CD4-positive, alpha-beta memory T cell (primary cell): ENCODE results near the gene SPEM2. TPM values are rescaled to one million over a fixed set of nuclear protein-coding genes. Genes with fewer than 3 reads are reported as not detected.
A peak's percentile ranks its signal among the peaks of the same experiment; 100 is the strongest.
"Not testable (repeated sequence)": the region's sequence is repeated elsewhere in the genome, so short reads cannot be mapped to it uniquely, and the experiment has no call there.

Source experiments
- CTCF ChIA-PET: fragments of 350-600 bp; sonication (Branson Sonifier 250); formaldehyde crosslinking; loops from one replicate; lab custom pipeline; 2021; ENCODE audit warnings: inconsistent platforms; ENCODE audit not compliant: partially characterized antibody; lab: Charles Lee
- POLR2A ChIA-PET: fragments of 350-600 bp; sonication (Branson Sonifier 250); formaldehyde crosslinking; loops from one replicate; lab custom pipeline; 2021; ENCODE audit not compliant: partially characterized antibody; lab: Charles Lee
- DNase-seq, 5 donors: peaks; one replicate each; pipeline versions ENCODE4 v3.0.0 to v3.0.0-alpha.2; 2020 to 2022; ENCODE audit warnings: mixed read lengths in 1 of 5
- H3K27ac ChIP-seq: one replicate; pipeline ENCODE4 v1.7.0; 2013; ENCODE audit warnings: low read depth, low read length
- H3K27me3 ChIP-seq: 2 replicates; pipeline ENCODE4 v1.7.0; 2013; ENCODE audit warnings: mild to moderate bottlenecking, low read length, moderate library complexity; ENCODE audit not compliant: insufficient read depth
- H3K36me3 ChIP-seq: 2 replicates; pipeline ENCODE4 v1.7.0; 2013; ENCODE audit warnings: mild to moderate bottlenecking, low read length, moderate library complexity; ENCODE audit not compliant: insufficient read depth
- H3K4me1 ChIP-seq: 2 replicates; pipeline ENCODE4 v1.7.0; 2013; ENCODE audit warnings: mild to moderate bottlenecking, low read length, moderate library complexity; ENCODE audit not compliant: insufficient read depth
- H3K4me3 ChIP-seq, 2 donors: one replicate each; pipeline ENCODE4 v1.7.0; 2013; ENCODE audit warnings: low read length in 2 of 2, mild to moderate bottlenecking in 1 of 2
- H3K9me3 ChIP-seq, 2 donors: one replicate each; pipeline ENCODE4 v1.7.0; 2013; ENCODE audit warnings: low read length in 2 of 2, control low read depth in 1 of 2; ENCODE audit not compliant: control insufficient read depth in 1 of 2
- H3K27ac Mint-ChIP-seq, 7 donors: one replicate each; pipeline ENCODE4 v1.8.0; 2020 to 2021; ENCODE audit warnings: mixed read lengths in 7 of 7, mild to moderate bottlenecking in 6 of 7, inconsistent platforms in 3 of 7, moderate library complexity in 3 of 7
- H3K27me3 Mint-ChIP-seq, 2 donors: one replicate each; pipeline ENCODE4 v1.8.0; 2020 to 2021; ENCODE audit warnings: mixed read lengths in 2 of 2
- H3K36me3 Mint-ChIP-seq, 2 donors: one replicate each; pipeline ENCODE4 v1.8.0; 2020 to 2021; ENCODE audit warnings: mixed read lengths in 2 of 2, inconsistent platforms in 1 of 2, mild to moderate bottlenecking in 1 of 2
- H3K4me1 Mint-ChIP-seq, 4 donors: one replicate each; pipeline ENCODE4 v1.8.0; 2020 to 2021; ENCODE audit warnings: mixed read lengths in 4 of 4, mild to moderate bottlenecking in 1 of 4
- H3K4me3 Mint-ChIP-seq, 8 donors: one replicate each; pipeline ENCODE4 v1.8.0; 2020 to 2021; ENCODE audit warnings: mixed read lengths in 8 of 8, mild to moderate bottlenecking in 7 of 8, moderate library complexity in 6 of 8, inconsistent platforms in 3 of 8
- H3K9me3 Mint-ChIP-seq, 8 donors: one replicate each; pipeline ENCODE4 v1.8.0; 2020 to 2021; ENCODE audit warnings: mixed read lengths in 8 of 8, mild to moderate bottlenecking in 5 of 8, inconsistent platforms in 3 of 8, moderate library complexity in 1 of 8
- intact Hi-C: fragments of 100-400 bp; cut with micrococcal nuclease; formaldehyde crosslinking; loops from one replicate; pipeline ENCODE4 v1.15.1; 2023
- polyA plus RNA-seq, 2 donors: library from polyadenylated mRNA; unstranded; fragments of 300-500 nt; fragmentation: Illumina TruSeq; gene quantifications; one replicate each; pipeline ENCODE4 v1.2.3, GENCODE V29; 2021
- total RNA-seq, 2 experiments: library from RNA; stranded (reverse); gene quantifications; one replicate each; pipeline ENCODE4 v1.2.3, GENCODE V29; 2021

The SPEM2 gene
- total and polyA plus RNA-seq, 4 experiments from 2014 or later: not detected

DNA sequence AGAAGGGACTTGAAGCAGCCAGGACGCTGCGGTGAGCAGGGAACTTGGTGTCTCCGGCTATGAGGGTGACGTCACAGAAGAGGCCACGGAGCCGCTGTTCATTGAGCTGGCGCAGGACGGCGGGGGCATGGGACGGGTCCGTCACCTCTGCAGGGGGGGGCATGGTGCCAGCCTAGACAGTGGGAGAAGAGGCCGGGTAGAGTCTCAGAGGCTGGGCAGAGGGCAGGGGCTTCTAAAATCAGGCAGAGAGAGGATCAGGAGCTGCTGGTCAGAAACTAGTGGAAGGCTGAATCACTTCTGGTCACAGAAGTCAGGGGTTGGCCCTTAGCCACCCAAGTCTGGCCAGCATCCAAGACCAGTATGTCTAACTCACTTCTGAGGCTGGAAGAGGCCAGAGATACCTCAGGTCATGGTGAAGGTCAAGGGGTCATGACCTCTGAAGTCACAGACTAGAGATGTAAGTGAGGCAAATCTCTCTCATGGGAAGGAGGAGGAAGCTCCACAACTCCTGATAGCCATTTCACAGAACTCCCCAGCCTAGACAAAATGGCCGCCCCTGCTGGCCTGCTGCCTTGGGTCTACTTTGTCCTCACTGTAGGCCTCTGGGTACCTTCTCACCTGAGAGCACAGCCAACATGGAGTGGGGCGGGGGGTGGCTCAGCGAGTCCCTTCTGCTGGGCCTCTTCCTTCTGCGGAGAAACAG lies 41.4 kb downstream of the SPEM2 start:
- Histone ChIP-seq H3K4me1 (peaks cover 8% of the 10 kb centered on the region), H3K36me3 (peaks cover 6% of the 10 kb centered on the region), H3K4me3 (no peak overlapping the region), H3K27me3 (no peaks in the 10 kb centered on the region), H3K9me3 (no peaks in the 10 kb centered on the region), H3K27ac (no peak overlapping the region)
- Mint-ChIP-seq H3K27me3 (no peaks in the 10 kb centered on the region), H3K36me3 (peaks cover 3 to 28% of the 10 kb centered on the region in 2 donors), H3K27ac (peak overlapping the region in 1 of 7 donors; percentile 40), H3K4me1 (peaks cover 4 to 18% (median 6%) of the 10 kb centered on the region in 4 donors), H3K9me3 (no peaks in the 10 kb centered on the region), H3K4me3 (no peak overlapping the region)
- POLR2A ChIA-PET: interaction anchor here (0.8 to 23.4 kb wide), 2 partner anchors 11 to 15 kb away, joined by 3 to 398 read pairs; partner anchors contain the start of genes POLR2A, SLC35G6 and ZBTB4
- DNase-seq: no peak
- CTCF ChIA-PET: interaction anchor here (1.6 kb wide), 2 partner anchors 9 to 30 kb away, joined by 3 to 4 read pairs; no protein-coding TSS in a partner anchor
- intact Hi-C loops: no loop called here

DNA sequence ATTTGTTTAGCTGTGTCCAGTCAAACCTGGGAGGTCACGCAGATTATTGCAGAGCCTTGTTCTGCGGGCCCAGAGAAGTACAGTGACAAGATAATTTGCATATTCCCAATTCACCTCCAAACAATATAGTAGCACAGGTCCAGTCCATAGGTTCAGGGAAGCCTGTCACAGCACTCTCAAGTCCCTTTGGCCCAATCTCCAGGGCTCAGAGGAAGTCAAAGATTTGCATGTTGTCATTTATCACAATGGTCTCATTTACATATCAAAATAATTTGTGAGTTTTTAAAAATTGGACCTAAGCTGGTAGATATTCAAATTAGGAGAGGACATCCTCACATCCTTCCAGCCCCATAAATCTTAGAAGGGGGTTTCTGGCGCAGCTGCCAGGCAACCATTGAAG lies 42.1 kb downstream of the SPEM2 start:
- H3K4me3 Mint-ChIP-seq: no peak overlapping the region
- peaks cover 7 to 23% (median 10%) of the 10 kb centered on the region in 4 donors for H3K4me1 Mint-ChIP-seq
- intact Hi-C loops: no loop called here
- Histone ChIP-seq H3K27ac (no peak overlapping the region), H3K4me3 (no peak overlapping the region), H3K9me3 (no peaks in the 10 kb centered on the region), H3K36me3 (peaks cover 6% of the 10 kb centered on the region), H3K4me1 (peaks cover 10% of the 10 kb centered on the region), H3K27me3 (no peaks in the 10 kb centered on the region)
- H3K27ac Mint-ChIP-seq: peak overlapping the region in 2 of 7 donors; percentile 26 to 40
- H3K36me3 Mint-ChIP-seq: peaks cover 3 to 26% of the 10 kb centered on the region in 2 donors
- POLR2A ChIA-PET: interaction anchor here (23.4 kb wide), 1 partner anchor 14 kb away, joined by 398 read pairs; the partner anchor contains the start of genes POLR2A, SLC35G6 and ZBTB4
- H3K27me3 Mint-ChIP-seq: no peaks in the 10 kb centered on the region
- H3K9me3 Mint-ChIP-seq: no peaks in the 10 kb centered on the region
- no peak for DNase-seq
- CTCF ChIA-PET: interaction anchor here (0.5 to 1.6 kb wide), 3 partner anchors 9 to 55 kb away, joined by 3 to 4 read pairs (median 3); no protein-coding TSS in a partner anchor

DNA sequence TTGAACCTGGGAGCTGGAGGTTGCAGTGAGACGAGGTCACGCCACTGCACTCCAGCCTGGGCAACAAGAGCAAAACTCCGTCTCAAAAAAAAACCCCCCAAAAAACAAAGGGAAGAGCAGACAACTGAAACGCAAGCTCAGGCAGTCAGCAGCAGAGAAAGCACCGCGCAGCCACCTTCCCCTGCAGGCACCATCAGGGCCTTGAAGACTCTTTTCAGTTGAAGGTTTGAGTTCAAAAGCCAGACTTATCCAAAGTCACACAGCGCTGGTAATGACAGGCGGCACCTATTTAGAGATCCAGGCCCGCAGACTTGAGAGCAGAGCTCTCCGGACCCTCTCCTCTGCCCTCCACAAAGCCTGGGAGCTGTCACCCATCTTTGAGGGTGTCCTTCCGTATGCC lies 42.9 kb downstream of the SPEM2 start:
- H3K27ac ChIP-seq: no peak overlapping the region
- no peak for DNase-seq
- Mint-ChIP-seq H3K4me1 (peaks cover 7 to 30% (median 10%) of the 10 kb centered on the region in 4 donors), H3K9me3 (no peaks in the 10 kb centered on the region), H3K4me3 (no peak overlapping the region), H3K27ac (peak overlapping the region in 2 of 7 donors; percentile 23 to 41), H3K27me3 (no peaks in the 10 kb centered on the region), H3K36me3 (peaks cover 3 to 25% of the 10 kb centered on the region in 2 donors)
- no peaks in the 10 kb centered on the region for H3K9me3 ChIP-seq
- peaks cover 10% of the 10 kb centered on the region for H3K4me1 ChIP-seq
- ChIA-PET CTCF (interaction anchor here (0.5 to 1.6 kb wide), 3 partner anchors 8 to 54 kb away, joined by 3 to 4 read pairs (median 3); no protein-coding TSS in a partner anchor), POLR2A (interaction anchor here (23.4 kb wide), 1 partner anchor 14 kb away, joined by 398 read pairs; the partner anchor contains the start of genes POLR2A, SLC35G6 and ZBTB4)
- intact Hi-C loops: no loop called here
- no peaks in the 10 kb centered on the region for H3K27me3 ChIP-seq
- H3K36me3 ChIP-seq: peaks cover 6% of the 10 kb centered on the region
- H3K4me3 ChIP-seq: no peak overlapping the region

DNA sequence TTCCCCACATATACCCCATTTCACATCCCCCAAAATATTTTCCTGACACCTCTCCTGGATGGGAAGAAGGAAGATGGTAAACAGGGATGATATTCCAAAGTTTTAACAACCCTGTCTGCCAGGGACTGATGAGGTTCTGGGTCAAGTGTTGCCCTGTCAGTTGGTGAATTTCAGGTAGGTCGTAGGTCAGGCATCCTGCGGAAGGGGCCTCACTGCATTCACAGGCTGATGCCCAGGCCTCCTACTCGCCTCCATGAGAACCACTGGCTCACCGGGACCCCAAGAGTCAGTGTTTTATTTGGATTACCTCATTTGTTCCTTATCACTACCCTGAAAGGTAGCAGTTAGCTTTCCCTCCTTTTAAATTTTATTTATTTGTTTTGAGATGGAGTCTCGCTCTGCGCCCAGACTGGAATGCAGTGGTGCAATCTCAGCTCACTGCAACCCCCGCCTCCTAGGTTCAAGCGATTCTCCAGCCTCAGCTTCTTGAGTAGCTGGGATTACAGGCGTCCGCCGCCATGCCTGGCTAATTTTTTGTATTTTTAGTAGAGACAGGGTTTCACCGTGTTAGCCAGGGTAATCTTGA lies 43.5 kb downstream of the SPEM2 start:
- CTCF ChIA-PET: interaction anchor here (1.6 kb wide), 1 partner anchor 32 kb away, joined by 4 read pairs; no protein-coding TSS in a partner anchor
- no peak for DNase-seq
- no peaks in the 10 kb centered on the region for H3K27me3 Mint-ChIP-seq
- Histone ChIP-seq H3K4me1 (peaks cover 10% of the 10 kb centered on the region), H3K9me3 (no peaks in the 10 kb centered on the region), H3K4me3 (no peak overlapping the region), H3K27me3 (no peaks in the 10 kb centered on the region), H3K36me3 (peaks cover 6% of the 10 kb centered on the region), H3K27ac (no peak overlapping the region)
- H3K9me3 Mint-ChIP-seq: no peaks in the 10 kb centered on the region
- H3K4me3 Mint-ChIP-seq: no peak overlapping the region
- H3K4me1 Mint-ChIP-seq: peaks cover 7 to 36% (median 10%) of the 10 kb centered on the region in 4 donors
- peaks cover 3 to 21% of the 10 kb centered on the region in 2 donors for H3K36me3 Mint-ChIP-seq
- peak overlapping the region in 1 of 7 donors; percentile 23 for H3K27ac Mint-ChIP-seq
- POLR2A ChIA-PET: interaction anchor here (23.4 kb wide), 1 partner anchor 13 kb away, joined by 398 read pairs; the partner anchor contains the start of genes POLR2A, SLC35G6 and ZBTB4
- intact Hi-C loops: no loop called here

DNA sequence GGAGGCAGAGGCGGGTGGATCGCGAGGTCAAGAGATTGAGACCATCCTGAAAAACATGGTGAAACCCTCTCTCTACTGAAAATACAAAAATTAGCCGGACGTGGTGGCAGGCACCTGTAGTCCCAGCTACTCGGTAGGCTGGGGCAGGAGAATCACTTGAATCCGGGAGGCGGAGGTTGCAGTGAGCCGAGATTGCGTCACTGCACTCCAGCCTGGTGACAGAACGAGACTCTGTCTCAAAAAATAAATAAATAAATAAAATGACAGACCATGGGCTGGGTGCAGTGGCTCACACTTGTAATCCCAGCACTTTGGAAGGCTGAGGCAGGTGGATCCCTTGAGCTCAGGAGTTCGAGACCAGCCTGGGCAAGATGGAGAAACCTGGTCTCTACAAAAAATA lies 44.4 kb downstream of the SPEM2 start:
- peaks cover 8 to 41% (median 11%) of the 10 kb centered on the region in 4 donors for H3K4me1 Mint-ChIP-seq
- H3K4me3 Mint-ChIP-seq, H3K27me3 Mint-ChIP-seq, H3K4me3 ChIP-seq, H3K27ac Mint-ChIP-seq, H3K27me3 ChIP-seq, intact Hi-C loops, DNase-seq, H3K9me3 ChIP-seq, CTCF ChIA-PET, H3K9me3 Mint-ChIP-seq, H3K27ac ChIP-seq, H3K36me3 ChIP-seq: not testable (repeated sequence)
- H3K36me3 Mint-ChIP-seq: peaks cover 3 to 18% of the 10 kb centered on the region in 2 donors
- peaks cover 15% of the 10 kb centered on the region for H3K4me1 ChIP-seq
- POLR2A ChIA-PET: interaction anchor here (23.4 kb wide), 1 partner anchor 12 kb away, joined by 398 read pairs; the partner anchor contains the start of genes POLR2A, SLC35G6 and ZBTB4

DNA sequence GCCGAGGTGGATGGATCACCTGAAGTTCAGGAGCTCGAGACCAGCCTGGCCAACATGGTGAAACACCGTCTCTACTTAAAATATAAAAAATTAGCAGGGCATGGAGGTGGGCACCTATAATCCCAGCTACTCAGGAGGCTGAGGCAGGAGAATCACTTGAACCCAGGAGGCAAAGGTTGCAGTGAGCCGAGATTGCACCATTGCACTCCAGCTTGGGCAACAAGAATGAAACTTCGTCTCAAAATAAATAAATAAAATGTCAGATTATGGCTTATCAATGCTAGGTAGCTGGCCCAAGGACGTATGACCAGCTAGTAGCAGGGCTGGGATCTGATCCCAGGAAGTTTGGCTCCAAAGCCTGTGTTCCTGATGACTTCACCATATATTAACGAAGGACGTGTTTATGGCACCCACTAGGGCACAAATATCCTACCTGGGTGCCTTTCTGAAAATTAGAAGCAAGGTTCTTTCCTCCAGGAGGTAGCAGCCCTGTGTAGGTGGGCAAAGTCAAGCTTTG lies 45.1 kb downstream of the SPEM2 start:
- intact Hi-C loops, H3K27me3 Mint-ChIP-seq, CTCF ChIA-PET, H3K4me3 Mint-ChIP-seq, H3K9me3 Mint-ChIP-seq, H3K4me3 ChIP-seq, DNase-seq, H3K9me3 ChIP-seq, H3K36me3 ChIP-seq, H3K27me3 ChIP-seq, H3K27ac ChIP-seq: not testable (repeated sequence)
- peaks cover 18% of the 10 kb centered on the region for H3K4me1 ChIP-seq
- POLR2A ChIA-PET: interaction anchor here (1.1 to 23.4 kb wide), 4 partner anchors 11 to 44 kb away, joined by 3 to 398 read pairs (median 4); partner anchors contain the start of genes POLR2A, SLC35G6, TMEM102 and ZBTB4
- H3K36me3 Mint-ChIP-seq: peaks cover 2 to 17% of the 10 kb centered on the region in 2 donors
- H3K27ac Mint-ChIP-seq: peak overlapping the region in 3 of 7 donors; percentile 16 to 66 (median 29)
- peaks cover 8 to 43% (median 14%) of the 10 kb centered on the region in 4 donors for H3K4me1 Mint-ChIP-seq
